CD4-positive, CD25-positive, alpha-beta regulatory T cell (primary cell): ENCODE measurements around the gene IFT27. TPM values are rescaled to one million over a fixed set of nuclear protein-coding genes. Genes with fewer than 3 reads are reported as not detected.

Experiments used
- ATAC-seq, 2 donors: fragments of 150-1000 bp; cut with Tn5 transposase; one replicate each; pipeline ENCODE4 v1.10.0; 2021; ENCODE audit warnings: low read depth in 2 of 2, moderate number of reproducible peaks in 2 of 2, moderate library complexity in 1 of 2
- DNase-seq, 3 donors: peaks; one replicate each; pipeline versions ENCODE4 v3.0.0 to v3.0.0-alpha.2; 2012 to 2022; ENCODE audit warnings: mixed read lengths in 1 of 3
- H3K27ac ChIP-seq: one replicate; pipeline ENCODE4 v1.7.0; 2013; ENCODE audit warnings: mild to moderate bottlenecking, low read length; ENCODE audit not compliant: insufficient read depth, poor library complexity, severe bottlenecking
- H3K27me3 ChIP-seq: one replicate; pipeline ENCODE4 v1.7.0; 2013; ENCODE audit warnings: low read length; ENCODE audit not compliant: control insufficient read depth, insufficient read depth
- H3K36me3 ChIP-seq: one replicate; pipeline ENCODE4 v1.7.0; 2013; ENCODE audit warnings: mild to moderate bottlenecking, low read length, moderate library complexity; ENCODE audit not compliant: control insufficient read depth, insufficient read depth
- H3K4me1 ChIP-seq: 2 replicates; pipeline ENCODE4 v1.7.0; 2013; ENCODE audit warnings: mild to moderate bottlenecking, low read length; ENCODE audit not compliant: insufficient read depth, control insufficient read depth, poor library complexity, severe bottlenecking
- H3K4me3 ChIP-seq: one replicate; pipeline ENCODE4 v1.7.0; 2013; ENCODE audit warnings: low read depth, mild to moderate bottlenecking, low read length, moderate library complexity
- H3K9me3 ChIP-seq, 2 experiments: 1 replicate in 1 of 2; 2 replicates in 1 of 2; pipeline ENCODE4 v1.7.0; 2013; ENCODE audit warnings: low read length in 2 of 2, mild to moderate bottlenecking in 1 of 2, moderate library complexity in 1 of 2; ENCODE audit not compliant: control insufficient read depth in 2 of 2
- H3K27ac Mint-ChIP-seq, 3 donors: one replicate each; pipeline ENCODE4 v1.8.0; 2020 to 2022; ENCODE audit warnings: mild to moderate bottlenecking in 3 of 3, mixed read lengths in 3 of 3, moderate library complexity in 2 of 3
- H3K27me3 Mint-ChIP-seq: one replicate; pipeline ENCODE4 v1.8.0; 2022; ENCODE audit warnings: mild to moderate bottlenecking, mixed read lengths
- H3K36me3 Mint-ChIP-seq: one replicate; pipeline ENCODE4 v1.8.0; 2020; ENCODE audit warnings: mixed read lengths
- H3K4me1 Mint-ChIP-seq, 4 donors: one replicate each; pipeline ENCODE4 v1.8.0; 2020 to 2022; ENCODE audit warnings: mixed read lengths in 4 of 4, mild to moderate bottlenecking in 1 of 4
- H3K4me3 Mint-ChIP-seq, 4 donors: one replicate each; pipeline ENCODE4 v1.8.0; 2020 to 2022; ENCODE audit warnings: mild to moderate bottlenecking in 4 of 4, mixed read lengths in 4 of 4, moderate library complexity in 3 of 4
- H3K9me3 Mint-ChIP-seq, 7 donors: one replicate each; pipeline ENCODE4 v1.8.0; 2020 to 2022; ENCODE audit warnings: mixed read lengths in 7 of 7, mild to moderate bottlenecking in 3 of 7, moderate library complexity in 2 of 7
- polyA plus RNA-seq, 4 donors: library from polyadenylated mRNA; unstranded; fragments of 300-500 nt; fragmentation: Illumina TruSeq; gene quantifications; one replicate each; pipeline ENCODE4 v1.2.3, GENCODE V29; 2021
- total RNA-seq: library from RNA; stranded (reverse); gene quantifications from one replicate; pipeline ENCODE4 v1.2.3, GENCODE V29; 2022

The IFT27 gene
- total and polyA plus RNA-seq, 5 donors from 2014 or later: 12.0 to 20.8 (median 16.1) TPM

DNA sequence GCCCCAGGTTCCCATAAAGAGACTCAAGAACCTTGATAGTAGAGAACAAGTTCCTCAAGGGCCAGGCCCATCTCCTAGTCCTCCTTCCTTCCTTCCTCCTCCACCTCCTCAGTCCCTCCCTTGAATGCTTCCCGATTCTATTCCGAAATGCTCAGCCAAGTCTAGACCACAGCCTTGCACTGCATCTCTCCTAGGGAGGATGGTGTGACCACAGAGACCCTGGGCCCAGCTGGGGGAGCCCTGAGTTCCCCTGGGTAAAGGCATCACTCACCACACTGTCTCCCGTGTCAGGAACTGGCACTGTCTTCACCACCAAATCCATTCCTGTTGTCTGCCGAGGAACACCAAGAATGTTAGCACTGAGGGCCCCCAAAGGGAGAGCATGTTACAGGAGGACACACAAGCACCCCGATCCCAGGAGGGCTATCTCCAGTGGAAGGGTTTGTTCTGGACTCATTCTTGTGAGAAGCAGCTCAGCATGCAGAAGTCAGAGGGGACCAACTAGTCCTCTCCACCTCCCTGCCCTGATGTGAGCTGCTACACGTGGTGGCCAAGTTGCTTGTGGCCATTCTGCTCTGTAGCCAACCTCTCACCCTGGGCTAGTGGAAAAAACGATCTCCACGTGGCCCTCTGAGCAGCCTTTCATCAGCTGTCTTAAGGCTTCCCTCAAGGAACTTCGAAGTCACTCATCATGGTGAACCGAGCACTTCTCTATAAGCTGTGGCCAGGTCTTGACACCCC is 8.7 kb downstream of the IFT27 start:
- no peaks in the 10 kb centered on the region for H3K4me1 ChIP-seq
- Mint-ChIP-seq H3K27me3 (no peaks in the 10 kb centered on the region), H3K4me3 (peak overlapping the region in 1 of 4 donors; percentile 66)

DNA sequence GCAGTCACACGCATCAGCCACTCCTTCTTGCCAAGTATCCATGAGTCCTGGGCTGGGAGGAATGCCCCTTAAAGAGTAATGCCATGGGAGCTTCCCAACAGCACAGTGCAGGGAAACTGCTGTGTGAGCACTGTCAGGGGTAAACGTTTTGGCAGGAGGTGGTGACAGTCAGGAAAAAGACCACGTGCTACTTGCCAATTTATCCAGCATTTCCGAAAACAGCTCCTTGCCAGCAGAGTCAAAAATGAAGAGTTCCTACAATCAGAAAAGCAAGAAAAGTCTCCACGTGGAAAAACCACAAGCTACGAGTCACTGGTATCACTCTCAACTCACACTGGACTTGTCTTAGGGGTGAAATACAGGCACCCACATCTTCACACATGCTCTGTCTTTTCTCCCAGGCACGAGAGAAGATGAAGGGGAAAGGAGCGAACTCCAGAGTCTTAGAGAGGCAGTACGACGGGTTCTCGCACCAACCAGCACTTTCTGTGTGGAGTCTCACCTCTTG is 9.9 kb downstream of the IFT27 start:
- no peaks in the 10 kb centered on the region for H3K27me3 ChIP-seq
- Mint-ChIP-seq H3K36me3 (peaks cover 36% of the 10 kb centered on the region), H3K9me3 (no peaks in the 10 kb centered on the region), H3K27me3 (no peaks in the 10 kb centered on the region), H3K4me3 (no peak overlapping the region), H3K4me1 (peaks cover 0 to 12% (median 1%) of the 10 kb centered on the region in 4 donors), H3K27ac (no peak overlapping the region)
- no peaks in the 10 kb centered on the region for H3K9me3 ChIP-seq
- H3K36me3 ChIP-seq: peaks cover 3% of the 10 kb centered on the region
- H3K27ac ChIP-seq: no peak overlapping the region
- ATAC-seq: no peak
- no peak overlapping the region for H3K4me3 ChIP-seq
- no peak for DNase-seq
- H3K4me1 ChIP-seq: no peaks in the 10 kb centered on the region

More for the DNA sequence above, 8.7 kb downstream of the IFT27 start:
- Histone ChIP-seq H3K27ac (no peak overlapping the region), H3K36me3 (peaks cover 3% of the 10 kb centered on the region), H3K4me3 (no peak overlapping the region), H3K9me3 (no peaks in the 10 kb centered on the region), H3K27me3 (no peaks in the 10 kb centered on the region)
- Mint-ChIP-seq H3K9me3 (no peaks in the 10 kb centered on the region), H3K36me3 (peaks cover 44% of the 10 kb centered on the region), H3K4me1 (peaks cover 0 to 14% (median 2%) of the 10 kb centered on the region in 4 donors), H3K27ac (peak overlapping the region in 2 of 3 donors; percentile 45 to 69)
- no peak for ATAC-seq
- DNase-seq: no peak

DNA sequence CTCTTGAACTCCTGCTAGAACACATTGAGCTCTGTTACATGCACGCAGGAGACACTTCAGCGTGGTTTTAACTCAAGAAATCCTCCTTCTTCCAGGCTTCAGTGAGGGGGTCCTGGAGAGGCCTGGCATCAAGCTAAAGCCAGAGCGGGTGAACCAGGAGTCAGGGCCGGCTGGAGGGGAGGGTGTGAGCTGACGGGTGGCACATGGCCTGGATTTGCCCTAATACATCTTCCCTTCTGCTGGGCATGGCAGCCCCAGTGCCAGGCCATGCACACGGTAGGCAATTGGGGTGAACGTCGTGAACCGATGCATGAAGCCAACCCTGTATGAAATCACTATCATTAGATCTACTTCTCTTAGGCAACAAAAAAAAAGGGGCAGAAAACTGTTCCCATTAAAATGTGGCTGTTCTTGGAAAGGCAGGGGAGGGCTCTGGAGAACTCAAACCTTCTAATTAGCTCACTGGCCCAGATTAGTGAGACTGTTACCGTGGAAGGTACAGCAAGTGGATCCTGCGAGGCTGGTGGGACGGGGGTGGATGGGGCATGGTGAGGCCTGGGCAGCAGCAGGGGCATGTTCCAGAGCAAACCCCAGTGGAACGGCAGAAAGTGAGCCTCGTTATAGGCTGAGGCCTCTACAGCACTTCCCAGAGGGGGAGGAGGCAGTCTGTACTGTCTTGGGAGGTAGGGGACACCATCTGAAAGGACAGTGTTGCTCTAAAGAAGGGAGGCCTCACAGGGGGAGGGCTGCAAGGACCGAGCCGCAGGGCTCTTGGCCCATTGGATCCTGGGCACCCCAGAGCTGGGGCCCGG is 10.6 kb downstream of the IFT27 start:
- Mint-ChIP-seq H3K27ac (no peak overlapping the region), H3K4me1 (peaks cover 0 to 8% (median under 1%) of the 10 kb centered on the region in 4 donors), H3K27me3 (no peaks in the 10 kb centered on the region), H3K9me3 (no peaks in the 10 kb centered on the region), H3K4me3 (no peak overlapping the region), H3K36me3 (peaks cover 36% of the 10 kb centered on the region)
- peaks cover 3% of the 10 kb centered on the region for H3K36me3 ChIP-seq
- DNase-seq (no peak), ATAC-seq (no peak)
- H3K4me3 ChIP-seq: no peak overlapping the region
- no peaks in the 10 kb centered on the region for H3K27me3 ChIP-seq
- H3K9me3 ChIP-seq: no peaks in the 10 kb centered on the region
- no peaks in the 10 kb centered on the region for H3K4me1 ChIP-seq
- H3K27ac ChIP-seq: no peak overlapping the region

DNA sequence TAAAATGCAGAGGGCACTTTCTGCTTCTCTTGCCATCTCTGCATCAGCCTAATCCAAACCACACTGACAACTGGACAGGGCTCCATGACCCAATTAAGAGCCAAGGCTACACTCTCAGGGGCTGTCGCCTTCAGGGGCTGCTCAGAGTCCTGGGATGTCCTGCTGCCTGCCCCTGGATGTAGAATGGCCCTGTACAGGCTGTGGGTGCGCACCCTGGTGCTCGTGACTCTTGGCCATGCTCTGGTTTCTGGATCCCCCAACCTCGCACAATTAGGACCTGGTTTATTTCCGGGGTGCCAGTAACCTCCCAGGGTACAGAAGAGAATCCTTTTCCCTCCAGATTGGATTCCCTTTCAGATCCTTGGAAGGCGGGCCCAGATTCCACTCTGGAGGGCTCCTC is 11.3 kb downstream of the IFT27 start:
- H3K27ac Mint-ChIP-seq: no peak overlapping the region
- no peaks in the 10 kb centered on the region for H3K27me3 ChIP-seq
- no peak overlapping the region for H3K27ac ChIP-seq
- no peaks in the 10 kb centered on the region for H3K4me1 ChIP-seq
- no peaks in the 10 kb centered on the region for H3K9me3 Mint-ChIP-seq
- H3K36me3 Mint-ChIP-seq: peaks cover 35% of the 10 kb centered on the region
- H3K4me1 Mint-ChIP-seq: peaks cover 0 to 4% (median under 1%) of the 10 kb centered on the region in 4 donors
- H3K4me3 ChIP-seq: no peak overlapping the region
- peaks cover 3% of the 10 kb centered on the region for H3K36me3 ChIP-seq
- ATAC-seq (no peak), DNase-seq (no peak)
- H3K27me3 Mint-ChIP-seq: no peaks in the 10 kb centered on the region
- no peaks in the 10 kb centered on the region for H3K9me3 ChIP-seq
- no peak overlapping the region for H3K4me3 Mint-ChIP-seq

GRCh38 chr22:36764060-36764459 is 11.9 kb downstream of the IFT27 start:
- H3K4me1 ChIP-seq: no peaks in the 10 kb centered on the region
- peaks cover 35% of the 10 kb centered on the region for H3K36me3 Mint-ChIP-seq
- DNase-seq (no peak), ATAC-seq (no peak)
- no peaks in the 10 kb centered on the region for H3K27me3 ChIP-seq
- no peaks in the 10 kb centered on the region for H3K9me3 Mint-ChIP-seq
- H3K4me1 Mint-ChIP-seq: peaks cover 0 to 2% (median 0%) of the 10 kb centered on the region in 4 donors
- H3K4me3 ChIP-seq: no peak overlapping the region
- peaks cover 3% of the 10 kb centered on the region for H3K36me3 ChIP-seq
- H3K27me3 Mint-ChIP-seq: no peaks in the 10 kb centered on the region
- no peak overlapping the region for H3K27ac ChIP-seq
- peak overlapping the region in 1 of 3 donors; percentile 20 for H3K27ac Mint-ChIP-seq
- H3K4me3 Mint-ChIP-seq: no peak overlapping the region
- H3K9me3 ChIP-seq: no peaks in the 10 kb centered on the region

DNA sequence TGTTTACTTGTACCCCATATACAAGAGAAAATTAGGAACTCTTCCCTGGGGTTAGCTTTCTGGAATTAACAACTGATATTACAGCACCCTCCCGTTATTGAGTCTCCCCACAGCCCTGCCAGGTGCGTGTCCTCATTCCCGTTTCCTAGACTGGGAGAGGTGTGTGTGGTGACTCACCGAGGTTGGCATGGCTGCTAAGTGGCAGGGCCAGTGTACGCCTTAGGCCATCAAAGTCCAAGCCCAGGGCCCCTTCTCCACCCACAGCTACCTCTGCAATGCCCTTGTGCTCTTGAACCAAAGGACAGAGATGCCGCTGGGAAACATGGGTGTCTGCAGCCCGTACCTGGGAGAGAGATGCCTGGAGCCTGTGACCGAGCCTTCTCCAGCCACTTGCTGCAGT is 12.3 kb downstream of the IFT27 start:
- H3K4me1 Mint-ChIP-seq: peaks cover 0 to 2% (median 0%) of the 10 kb centered on the region in 4 donors

DNA sequence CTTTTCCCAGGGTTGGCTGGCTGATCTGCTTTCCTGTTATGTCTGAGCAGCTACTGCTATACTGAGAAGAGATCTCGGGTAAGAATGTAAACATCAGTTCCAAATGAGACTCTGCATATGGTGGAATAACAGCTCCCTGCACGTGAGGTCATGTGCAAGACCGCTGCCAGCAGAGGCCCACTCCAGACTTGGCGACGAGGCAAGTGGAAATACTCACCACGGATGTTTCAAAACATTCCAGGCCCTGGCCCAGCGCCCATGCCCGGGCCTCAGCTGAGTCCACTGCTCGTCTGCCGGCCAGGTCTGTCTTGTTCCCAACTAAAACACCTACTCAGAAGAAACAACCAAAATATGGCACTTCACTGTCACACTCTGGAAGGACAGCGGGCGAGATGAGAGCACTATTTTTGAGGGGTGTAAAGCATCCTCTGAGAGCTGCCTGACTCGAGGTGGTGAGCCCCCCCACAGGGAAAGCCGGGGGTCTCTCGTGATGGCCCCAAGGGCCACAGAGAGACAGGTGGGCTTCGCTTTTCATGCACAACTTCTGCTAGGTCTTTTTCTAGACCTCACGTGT is 13.1 kb downstream of the IFT27 start:
- Histone ChIP-seq H3K4me1 (no peaks in the 10 kb centered on the region), H3K27me3 (no peaks in the 10 kb centered on the region), H3K4me3 (no peak overlapping the region), H3K9me3 (no peaks in the 10 kb centered on the region), H3K36me3 (peaks cover 3% of the 10 kb centered on the region), H3K27ac (no peak overlapping the region)
- H3K9me3 Mint-ChIP-seq: no peaks in the 10 kb centered on the region
- no peak for DNase-seq
- no peak for ATAC-seq
- H3K27ac Mint-ChIP-seq: no peak overlapping the region
- peaks cover 0 to 2% (median 0%) of the 10 kb centered on the region in 4 donors for H3K4me1 Mint-ChIP-seq
- H3K4me3 Mint-ChIP-seq: no peak overlapping the region
- no peaks in the 10 kb centered on the region for H3K27me3 Mint-ChIP-seq
- peaks cover 32% of the 10 kb centered on the region for H3K36me3 Mint-ChIP-seq

More for the DNA sequence above, 12.3 kb downstream of the IFT27 start:
- Histone ChIP-seq H3K4me1 (no peaks in the 10 kb centered on the region), H3K9me3 (no peaks in the 10 kb centered on the region), H3K4me3 (no peak overlapping the region), H3K27ac (no peak overlapping the region), H3K36me3 (peaks cover 3% of the 10 kb centered on the region), H3K27me3 (no peaks in the 10 kb centered on the region)
- no peak for ATAC-seq
- no peaks in the 10 kb centered on the region for H3K27me3 Mint-ChIP-seq
- H3K27ac Mint-ChIP-seq: no peak overlapping the region
- H3K9me3 Mint-ChIP-seq: no peaks in the 10 kb centered on the region
- DNase-seq: no peak
- H3K36me3 Mint-ChIP-seq: peaks cover 34% of the 10 kb centered on the region
- no peak overlapping the region for H3K4me3 Mint-ChIP-seq
